WTC11 (cell line): Measurements from ENCODE around the gene CALY.

Experiments
- CTCF ChIP-seq: fragments of 200-600 bp; IDR thresholded peaks from 2 replicates; pipeline ENCODE4 v1.8.0; 2022; ENCODE audit warnings: antibody characterized with exemption
- ETV6 ChIP-seq: sonication (generic); formaldehyde crosslinking; IDR thresholded peaks from 2 replicates; pipeline ENCODE4 v1.8.1; 2022; ENCODE audit warnings: mild to moderate bottlenecking, missing genetic modification reagents
- GABPB1 ChIP-seq: sonication (generic); formaldehyde crosslinking; IDR thresholded peaks from 2 replicates; pipeline ENCODE4 v1.8.1; 2023; ENCODE audit warnings: mild to moderate bottlenecking, missing genetic modification reagents
- GTF2I ChIP-seq: fragments of 250-450 bp; sonication (Bioruptor Pico); conservative IDR thresholded peaks from 2 replicates; pipeline ENCODE4 v1.4.0; 2021; ENCODE audit warnings: mild to moderate bottlenecking
- HMGXB4 ChIP-seq: sonication (generic); formaldehyde crosslinking; IDR thresholded peaks from 2 replicates; pipeline ENCODE4 v1.8.1; 2023; ENCODE audit warnings: mild to moderate bottlenecking, moderate library complexity, missing genetic modification reagents
- JUN ChIP-seq: sonication (generic); formaldehyde crosslinking; IDR thresholded peaks from 2 replicates; pipeline ENCODE4 v1.8.0; 2023; ENCODE audit warnings: mild to moderate bottlenecking, missing genetic modification reagents
- PREB ChIP-seq: sonication (generic); formaldehyde crosslinking; IDR thresholded peaks from 2 replicates; pipeline ENCODE4 v1.8.1; 2022; ENCODE audit warnings: mild to moderate bottlenecking, missing genetic modification reagents, moderate library complexity, borderline replicate concordance
- USF1 ChIP-seq: sonication (generic); formaldehyde crosslinking; IDR thresholded peaks from 2 replicates; pipeline ENCODE4 v1.8.0; 2022; ENCODE audit warnings: mild to moderate bottlenecking, missing genetic modification reagents
- TF ChIP-seq, protein P1 (sequence below): sonication (generic); formaldehyde crosslinking; IDR thresholded peaks from 2 replicates; pipeline ENCODE4 v1.8.1; 2023; ENCODE audit warnings: mild to moderate bottlenecking, missing genetic modification reagents, moderate library complexity
- TF ChIP-seq, protein P2 (sequence below): sonication (generic); formaldehyde crosslinking; IDR thresholded peaks from 2 replicates; pipeline ENCODE4 v1.8.0; 2022; ENCODE audit warnings: mild to moderate bottlenecking, missing genetic modification reagents
- TF ChIP-seq, protein P3 (sequence below): sonication (generic); formaldehyde crosslinking; conservative IDR thresholded peaks from 2 replicates; pipeline ENCODE4 v1.8.1; 2022; ENCODE audit warnings: mild to moderate bottlenecking, missing genetic modification reagents

DNA sequence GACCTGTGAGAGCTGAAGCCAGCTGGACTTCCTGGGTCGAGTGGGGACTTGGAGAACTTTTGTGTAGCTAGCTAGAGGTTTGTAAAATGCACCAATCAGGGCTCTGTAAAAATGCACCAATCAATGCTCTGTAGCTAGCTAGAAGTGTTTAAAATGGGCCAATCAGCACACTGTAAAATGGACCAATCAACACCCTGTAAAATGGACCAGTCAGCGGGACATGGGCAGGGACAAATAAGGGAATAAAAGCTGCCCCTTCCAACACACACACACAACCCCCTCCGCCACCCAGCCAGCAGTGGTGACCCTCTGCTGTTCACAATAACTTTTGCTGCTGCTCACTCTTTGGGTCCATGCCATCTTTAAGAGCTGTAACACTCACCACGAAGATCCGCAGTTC lies 20.8 kb downstream of the CALY start:
- TF ChIP-seq CTCF (no peak), JUN (CRISPR knock-in tag) (no peak), GABPB1 (no peak), PREB (no peak), HMGXB4 (no peak), USF1 (CRISPR knock-in tag) (no peak), GTF2I (CRISPR knock-in tag) (no peak), ETV6 (CRISPR knock-in tag) (no peak)
- TF ChIP-seq, protein P1, sequence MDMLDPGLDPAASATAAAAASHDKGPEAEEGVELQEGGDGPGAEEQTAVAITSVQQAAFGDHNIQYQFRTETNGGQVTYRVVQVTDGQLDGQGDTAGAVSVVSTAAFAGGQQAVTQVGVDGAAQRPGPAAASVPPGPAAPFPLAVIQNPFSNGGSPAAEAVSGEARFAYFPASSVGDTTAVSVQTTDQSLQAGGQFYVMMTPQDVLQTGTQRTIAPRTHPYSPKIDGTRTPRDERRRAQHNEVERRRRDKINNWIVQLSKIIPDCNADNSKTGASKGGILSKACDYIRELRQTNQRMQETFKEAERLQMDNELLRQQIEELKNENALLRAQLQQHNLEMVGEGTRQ: no peak
- TF ChIP-seq, protein P2, sequence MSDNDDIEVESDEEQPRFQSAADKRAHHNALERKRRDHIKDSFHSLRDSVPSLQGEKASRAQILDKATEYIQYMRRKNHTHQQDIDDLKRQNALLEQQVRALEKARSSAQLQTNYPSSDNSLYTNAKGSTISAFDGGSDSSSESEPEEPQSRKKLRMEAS (CRISPR knock-in tag): no peak
- TF ChIP-seq, protein P3, sequence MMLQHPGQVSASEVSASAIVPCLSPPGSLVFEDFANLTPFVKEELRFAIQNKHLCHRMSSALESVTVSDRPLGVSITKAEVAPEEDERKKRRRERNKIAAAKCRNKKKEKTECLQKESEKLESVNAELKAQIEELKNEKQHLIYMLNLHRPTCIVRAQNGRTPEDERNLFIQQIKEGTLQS: no peak
